SK-N-SH (cell line): Measurements from ENCODE around the gene LAMC2. TPM values are rescaled to one million over a fixed set of nuclear protein-coding genes. Genes with fewer than 3 reads are reported as not detected.

Experiments
- CTCF ChIA-PET: fragments of 300-600, 350-600 bp; formaldehyde crosslinking; extraction: SDS; loops from one replicate; lab custom pipeline; 2021; lab: Yijun Ruan, JAX
- POLR2A ChIA-PET: fragments of 350-600 bp; sonication (Branson Sonifier 250); formaldehyde crosslinking; extraction: SDS; loops from one replicate; lab custom pipeline; 2020; ENCODE audit warnings: antibody characterized with exemption, inconsistent platforms; lab: Yijun Ruan, JAX
- DNase-seq: peaks from one replicate; pipeline ENCODE4 v3.0.0; 2012
- H2AFZ ChIP-seq: fragments of 200-600 bp; sonication (generic); 2 replicates; pipeline ENCODE4 v1.8.1; 2016; ENCODE audit warnings: antibody characterized with exemption, mild to moderate bottlenecking, low read depth
- H3F3A ChIP-seq: fragments of 200-600 bp; sonication (generic); replicated peaks from 2 replicates; pipeline ENCODE3; 2016; ENCODE audit warnings: antibody characterized with exemption, mild to moderate bottlenecking; ENCODE audit not compliant: insufficient read depth
- H3K27ac ChIP-seq, 2 experiments: fragments of 200-500 bp in 1 of 2; fragments of 200-600 bp in 1 of 2; sonication (Bioruptor generic) in 1 of 2; sonication (generic), shearing (Covaris generic) in 1 of 2; 2 replicates each; pipeline versions ENCODE4 v1.5.1 to v1.6.1; 2014 to 2016; ENCODE audit warnings: low read depth in 2 of 2, inconsistent platforms in 1 of 2, low read length in 1 of 2, mild to moderate bottlenecking in 1 of 2, mixed read lengths in 1 of 2
- H3K27me3 ChIP-seq: fragments of 200-600 bp; sonication (generic), shearing (Covaris generic); 2 replicates; pipeline ENCODE4 v1.6.1; 2016; ENCODE audit warnings: mixed run types; ENCODE audit not compliant: insufficient read depth
- H3K36me3 ChIP-seq, 2 experiments: fragments of 200-500 bp in 1 of 2; fragments of 200-600 bp in 1 of 2; sonication (Bioruptor generic) in 1 of 2; sonication (generic) in 1 of 2; replicated peaks in 1 of 2; 2 replicates each; pipeline versions ENCODE3 to v1.5.1; 2014 to 2016; ENCODE audit warnings: low read length in 1 of 2, mild to moderate bottlenecking in 1 of 2; ENCODE audit not compliant: insufficient read depth in 2 of 2, control insufficient read depth in 1 of 2
- H3K4me1 ChIP-seq, 2 experiments: fragments of 200-500 bp in 1 of 2; fragments of 200-600 bp in 1 of 2; sonication (Bioruptor generic) in 1 of 2; sonication (generic), shearing (Covaris generic) in 1 of 2; 2 replicates each; pipeline versions ENCODE4 v1.5.1 to v1.6.1; 2014 to 2016; ENCODE audit warnings: low read depth in 1 of 2, low read length in 1 of 2, mixed run types in 1 of 2; ENCODE audit not compliant: insufficient read depth in 2 of 2, control insufficient read depth in 1 of 2
- H3K4me2 ChIP-seq: fragments of 200-600 bp; sonication (generic), shearing (Covaris generic); 2 replicates; pipeline ENCODE4 v1.6.1; 2017; ENCODE audit warnings: mixed run types
- H3K4me3 ChIP-seq, 2 experiments: fragments of 200-500 bp in 1 of 2; fragments of 200-600 bp in 1 of 2; sonication (Bioruptor generic) in 1 of 2; sonication (generic), shearing (Covaris generic) in 1 of 2; 2 replicates each; pipeline versions ENCODE4 v1.5.1 to v1.8.1; 2014 to 2016; ENCODE audit warnings: low read depth in 2 of 2, inconsistent platforms in 1 of 2, low read length in 1 of 2, mild to moderate bottlenecking in 1 of 2, mixed read lengths in 1 of 2, moderate library complexity in 1 of 2
- H3K79me2 ChIP-seq: fragments of 200-600 bp; sonication (generic); 2 replicates; pipeline ENCODE4 v1.8.1; 2017; ENCODE audit warnings: mild to moderate bottlenecking; ENCODE audit not compliant: insufficient read depth
- H3K9ac ChIP-seq: fragments of 200-600 bp; sonication (generic); 2 replicates; pipeline ENCODE4 v1.6.1; 2017; ENCODE audit warnings: mixed run types
- H3K9me2 ChIP-seq: fragments of 200-600 bp; sonication (generic); 2 replicates; pipeline ENCODE4 v1.6.1; 2017; ENCODE audit warnings: mixed run types
- H3K9me3 ChIP-seq: fragments of 200-600 bp; sonication (generic); 2 replicates; pipeline ENCODE4 v1.6.1; 2017; ENCODE audit warnings: mixed run types, mild to moderate bottlenecking, moderate library complexity
- H4K20me1 ChIP-seq: fragments of 200-600 bp; sonication (generic); 2 replicates; pipeline ENCODE4 v1.6.1; 2017; ENCODE audit warnings: mild to moderate bottlenecking, mixed run types; ENCODE audit not compliant: insufficient read depth
- CHD2 ChIP-seq: fragments of 150-350 bp; IDR thresholded peaks from 2 replicates; pipeline ENCODE4 v1.6.1; 2018; ENCODE audit warnings: low read length; ENCODE audit not compliant: partially characterized antibody
- CTCF ChIP-seq: fragments of 200-600 bp; sonication (generic); IDR thresholded peaks from 2 replicates; pipeline ENCODE4 v1.6.1; 2017; ENCODE audit warnings: antibody characterized with exemption, mild to moderate bottlenecking, moderate library complexity
- ELF1 ChIP-seq: IDR thresholded peaks from 2 replicates; pipeline ENCODE4 v1.4.0; 2012
- EZH2phosphoT487 ChIP-seq: fragments of 200-600 bp; sonication (generic); IDR thresholded peaks from 2 replicates; pipeline ENCODE4 v1.6.1; 2017; ENCODE audit warnings: low read depth, mixed run types, mild to moderate bottlenecking, antibody characterized with exemption, moderate library complexity, borderline replicate concordance
- FOSL2 ChIP-seq: IDR thresholded peaks from 2 replicates; pipeline ENCODE4 v1.4.0; 2012; ENCODE audit warnings: low read depth, mild to moderate bottlenecking, moderate library complexity, borderline replicate concordance
- FOXJ3 ChIP-seq: sonication (generic); formaldehyde crosslinking; IDR thresholded peaks from 2 replicates; pipeline ENCODE4 v1.5.1; 2020; ENCODE audit warnings: mild to moderate bottlenecking, missing genetic modification reagents
- FOXM1 ChIP-seq: IDR thresholded peaks from 2 replicates; pipeline ENCODE4 v1.4.0; 2012; ENCODE audit warnings: low read depth, mild to moderate bottlenecking
- GABPA ChIP-seq: IDR thresholded peaks from 2 replicates; pipeline ENCODE4 v1.4.0; 2012; ENCODE audit warnings: low read depth, mild to moderate bottlenecking
- GATA2 ChIP-seq: sonication (generic); formaldehyde crosslinking; IDR thresholded peaks from 2 replicates; pipeline ENCODE4 v1.5.0; 2020; ENCODE audit warnings: mild to moderate bottlenecking, missing genetic modification reagents
- JUND ChIP-seq: IDR thresholded peaks from 2 replicates; pipeline ENCODE4 v1.4.0; 2012
- MEF2A ChIP-seq: IDR thresholded peaks from 2 replicates; pipeline ENCODE4 v1.4.0; 2012; ENCODE audit warnings: low read depth, borderline replicate concordance
- MXI1 ChIP-seq: IDR thresholded peaks from 2 replicates; pipeline ENCODE4 v1.6.1; 2012; ENCODE audit warnings: mild to moderate bottlenecking, low read depth, low read length, improper control_type of control experiment
- NFIC ChIP-seq: IDR thresholded peaks from 2 replicates; pipeline ENCODE4 v1.4.0; 2012; ENCODE audit warnings: borderline replicate concordance
- NRF1 ChIP-seq: IDR thresholded peaks from 2 replicates; pipeline ENCODE4 v1.6.1; 2012; ENCODE audit warnings: low read depth, mild to moderate bottlenecking, low read length
- RAD21 ChIP-seq: IDR thresholded peaks from 2 replicates; pipeline ENCODE4 v1.6.1; 2012; ENCODE audit warnings: mild to moderate bottlenecking, low read length
- RCOR1 ChIP-seq: fragments of 150-350 bp; IDR thresholded peaks from 2 replicates; pipeline ENCODE4 v1.6.1; 2017; ENCODE audit warnings: antibody characterized with exemption, low read length
- RFX5 ChIP-seq: IDR thresholded peaks from 2 replicates; pipeline ENCODE4 v1.6.1; 2012; ENCODE audit warnings: mild to moderate bottlenecking, improper control_type of control experiment, low read length
- SIN3A ChIP-seq: IDR thresholded peaks from 2 replicates; pipeline ENCODE4 v1.6.1; 2012; ENCODE audit warnings: low read depth, mild to moderate bottlenecking, low read length, moderate library complexity, borderline replicate concordance
- TAF1 ChIP-seq: IDR thresholded peaks from 2 replicates; pipeline ENCODE4 v1.6.1; 2012; ENCODE audit warnings: low read depth, mild to moderate bottlenecking, low read length, moderate library complexity, borderline replicate concordance
- USF2 ChIP-seq: fragments of 150-350 bp; IDR thresholded peaks from 2 replicates; pipeline ENCODE4 v1.6.1; 2017; ENCODE audit warnings: antibody characterized with exemption, low read length, low read depth, borderline replicate concordance
- YY1 ChIP-seq: IDR thresholded peaks from 2 replicates; pipeline ENCODE4 v1.4.0; 2012; ENCODE audit warnings: low read depth, mild to moderate bottlenecking
- WGBS: methylation state at CpG from one replicate; pipeline ENCODE4 v1.1.6; 2017; ENCODE audit warnings: low lambda C conversion rate; 5-methylcytosine and 5-hydroxymethylcytosine counted together
- polyA plus RNA-seq, 3 experiments: library from polyadenylated mRNA; depleted of rRNA; stranded (reverse); fragments of >200 nt; gene quantifications; 2 replicates each; pipeline ENCODE4 v1.2.3, GENCODE V29; 2012

The LAMC2 gene
- polyA plus RNA-seq, 1 of the 3 experiments (the other 2 are of a cell fraction) = 0.15 TPM

GRCh38 chr1:183230413-183230812 lies 44.3 kb downstream of the LAMC2 start:
- no peaks in the 10 kb centered on the region for H4K20me1 ChIP-seq
- no peak overlapping the region for H3K4me3 ChIP-seq
- no peak overlapping the region for H3K27ac ChIP-seq
- H3K36me3 ChIP-seq = no peaks in the 10 kb centered on the region
- WGBS = 54% methylated on average over 2 of the region's 2 CpGs
- TF ChIP-seq MXI1 = no peak
- H3K9ac ChIP-seq = no peak overlapping the region
- ChIA-PET CTCF (interaction anchor here (1.6 to 6.2 kb wide), 3 partner anchors 9 to 269 kb away, joined by 4 to 59 read pairs (median 37); no protein-coding TSS in a partner anchor), POLR2A (no interaction called here)
- no peak overlapping the region for H2AFZ ChIP-seq
- no peaks in the 10 kb centered on the region for H3K9me3 ChIP-seq
- H3K79me2 ChIP-seq = no peaks in the 10 kb centered on the region
- DNase-seq = no peak
- peaks cover 14% of the 10 kb centered on the region for H3F3A ChIP-seq
- H3K9me2 ChIP-seq = no peaks in the 10 kb centered on the region
- H3K4me1 ChIP-seq = peaks cover 6 to 15% of the 10 kb centered on the region in 2 experiments; a peak in 2 of 4 replicates
- no peaks in the 10 kb centered on the region for H3K27me3 ChIP-seq
- H3K4me2 ChIP-seq = no peak overlapping the region

- H3K27ac ChIP-seq = no peak overlapping the region
- no peak overlapping the region for H3K4me3 ChIP-seq
- H3K27me3 ChIP-seq = no peaks in the 10 kb centered on the region
- CTCF ChIA-PET = interaction anchor here (1.4 to 6.2 kb wide), 3 partner anchors 12 to 270 kb away, joined by 3 to 59 read pairs (median 4); no protein-coding TSS in a partner anchor
- WGBS = 96% methylated on average over 1 of the region's 1 CpG
- no peaks in the 10 kb centered on the region for H4K20me1 ChIP-seq
- POLR2A ChIA-PET = no interaction called here
- no peak for DNase-seq
- no peak overlapping the region for H3K9ac ChIP-seq
- H3K36me3 ChIP-seq = no peaks in the 10 kb centered on the region
- peaks cover 19% of the 10 kb centered on the region for H3F3A ChIP-seq
- no peak overlapping the region for H3K4me2 ChIP-seq
- H3K79me2 ChIP-seq = no peaks in the 10 kb centered on the region
- no peak for TF ChIP-seq TAF1
- TF ChIP-seq, all 33 proteins: peak for 0
- Histone ChIP-seq H3K4me1 (peaks cover 7 to 20% of the 10 kb centered on the region in 2 experiments; a peak in 2 of 4 replicates), H3K9me2 (no peaks in the 10 kb centered on the region), H2AFZ (no peak overlapping the region), H3K9me3 (no peaks in the 10 kb centered on the region)
These were observed 45.5 kb downstream of the LAMC2 start for GRCh38 chr1:183231545-183231944.

GRCh38 chr1:183233113-183233512 lies 47.0 kb downstream of the LAMC2 start:
- Histone ChIP-seq H4K20me1 (no peaks in the 10 kb centered on the region), H3K9me2 (no peaks in the 10 kb centered on the region), H3K79me2 (no peaks in the 10 kb centered on the region), H3K9me3 (no peaks in the 10 kb centered on the region), H3K36me3 (no peaks in the 10 kb centered on the region), H3F3A (peaks cover 22% of the 10 kb centered on the region), H3K9ac (no peak overlapping the region), H3K4me3 (no peak overlapping the region), H3K4me2 (no peak overlapping the region), H3K4me1 (peaks cover 6 to 23% of the 10 kb centered on the region in 2 experiments; a peak in 2 of 4 replicates), H3K27me3 (no peaks in the 10 kb centered on the region), H3K27ac (no peak overlapping the region), H2AFZ (no peak overlapping the region)
- POLR2A ChIA-PET = no interaction called here
- DNase-seq = no peak
- CTCF ChIA-PET = interaction anchor here (0.6 to 6.2 kb wide), 3 partner anchors 14 to 1899 kb away, joined by 3 to 59 read pairs (median 3); no protein-coding TSS in a partner anchor
- TF ChIP-seq RFX5 (no peak), JUND (no peak), CTCF (no peak), RAD21 (no peak), EZH2phosphoT487 (no peak), CHD2 (no peak), FOXM1 (no peak), SIN3A (no peak), GATA2 (no peak), FOXJ3 (CRISPR knock-in tag) (no peak), ELF1 (no peak), USF2 (no peak), RCOR1 (no peak), GABPA (no peak), NFIC (no peak), NRF1 (no peak), TAF1 (no peak), MEF2A (no peak), YY1 (no peak), FOSL2 (no peak)
